AG09319 (cell line): Measurements from ENCODE around the gene GCHFR.

ENCODE experiments used
- DNase-seq: peaks from one replicate; pipeline ENCODE4 v3.0.0-alpha.2; 2010; ENCODE audit warnings: low read depth; ENCODE audit errors: extremely low read depth
- TF ChIP-seq, protein P1 (sequence below): IDR thresholded peaks from 2 replicates; pipeline ENCODE4 v1.5.1; 2011; ENCODE audit warnings: low read depth, mild to moderate bottlenecking, inconsistent platforms, low read length, moderate library complexity

Gene GCHFR

DNA sequence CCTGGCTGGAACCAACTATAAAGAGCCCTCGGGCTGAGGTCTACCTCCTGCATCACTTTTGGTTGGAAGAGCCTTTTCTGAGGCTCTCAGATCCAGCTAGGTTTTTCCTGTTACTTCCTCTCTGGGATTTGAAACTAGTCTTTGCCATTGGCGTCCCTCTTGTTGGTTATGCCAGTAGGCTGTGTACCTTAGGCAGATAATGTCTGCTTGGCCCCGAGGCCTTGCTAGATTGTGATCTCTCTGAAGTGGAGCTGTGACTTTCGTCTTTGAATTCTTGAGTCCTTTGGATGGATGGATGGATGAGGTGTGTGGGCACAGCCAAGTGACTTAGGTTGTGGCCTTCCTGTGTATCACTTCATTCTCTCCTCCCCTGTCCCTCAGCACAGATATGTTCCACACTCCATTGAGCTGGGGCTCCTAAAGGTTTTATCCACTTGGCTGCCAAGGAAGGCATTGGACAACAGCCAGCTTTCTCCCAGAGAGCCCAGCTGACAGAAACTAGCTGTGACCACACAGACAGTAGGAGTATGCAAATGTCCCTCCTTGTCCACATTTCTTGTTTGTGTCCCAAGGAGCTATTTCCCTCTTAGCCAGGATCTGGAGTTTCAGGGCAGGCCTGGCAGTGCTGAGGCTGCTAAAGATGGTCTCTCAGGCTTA lies 51.3 kb downstream of the GCHFR start:
- DNase-seq = no peak
- TF ChIP-seq, protein P1, sequence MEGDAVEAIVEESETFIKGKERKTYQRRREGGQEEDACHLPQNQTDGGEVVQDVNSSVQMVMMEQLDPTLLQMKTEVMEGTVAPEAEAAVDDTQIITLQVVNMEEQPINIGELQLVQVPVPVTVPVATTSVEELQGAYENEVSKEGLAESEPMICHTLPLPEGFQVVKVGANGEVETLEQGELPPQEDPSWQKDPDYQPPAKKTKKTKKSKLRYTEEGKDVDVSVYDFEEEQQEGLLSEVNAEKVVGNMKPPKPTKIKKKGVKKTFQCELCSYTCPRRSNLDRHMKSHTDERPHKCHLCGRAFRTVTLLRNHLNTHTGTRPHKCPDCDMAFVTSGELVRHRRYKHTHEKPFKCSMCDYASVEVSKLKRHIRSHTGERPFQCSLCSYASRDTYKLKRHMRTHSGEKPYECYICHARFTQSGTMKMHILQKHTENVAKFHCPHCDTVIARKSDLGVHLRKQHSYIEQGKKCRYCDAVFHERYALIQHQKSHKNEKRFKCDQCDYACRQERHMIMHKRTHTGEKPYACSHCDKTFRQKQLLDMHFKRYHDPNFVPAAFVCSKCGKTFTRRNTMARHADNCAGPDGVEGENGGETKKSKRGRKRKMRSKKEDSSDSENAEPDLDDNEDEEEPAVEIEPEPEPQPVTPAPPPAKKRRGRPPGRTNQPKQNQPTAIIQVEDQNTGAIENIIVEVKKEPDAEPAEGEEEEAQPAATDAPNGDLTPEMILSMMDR = no peak
